Measurements from ENCODE around the gene COBLL1. TPM values are rescaled to one million over a fixed set of nuclear protein-coding genes. Genes with fewer than 3 reads are reported as not detected.

COBLL1 gene
- total RNA-seq, 3 donors from 2014 or later, result 0.55 to 2.3 (median 1.3) TPM

GRCh38 chr2:164642268-164642667 is 199.4 kb downstream of the COBLL1 start:
- Mint-ChIP-seq H3K27me3 (ENCODE audit: low read depth) (no peaks in the 10 kb centered on the region), H3K36me3 (ENCODE audit: insufficient read depth) (no peaks in the 10 kb centered on the region), H3K4me3 (no peak overlapping the region), H3K4me1 (ENCODE audit: low read depth) (no peaks in the 10 kb centered on the region), H3K9me3 (peaks cover under 1% of the 10 kb centered on the region)
- ATAC-seq (no peak), DNase-seq (no peak)

Other genes with a start within 250 kb of the COBLL1 start
- under 1 TPM in 1 of 3 donors, not detected in 2; 0.27 TPM for gene GRB14, start 220.3 kb downstream of the COBLL1 start, total RNA-seq
- gene SLC38A11, start 113.7 kb upstream of the COBLL1 start, total RNA-seq, result not detected

Data from activated T-cell treated with anti-CD3 and anti-CD28 coated beads, Interleukin-2, amount 50 U/mL, for 4 hours (primary cell).